MM.1S (cell line): ENCODE measurements around the gene MINK1.

Experiments
- DNase-seq: peaks from one replicate; pipeline ENCODE4 v3.0.0-alpha.2; 2015
- H2AFZ ChIP-seq: fragments of 300-600 bp; sonication (generic); 2 replicates; pipeline ENCODE4 v1.6.0; 2016; ENCODE audit warnings: antibody characterized with exemption, low read length
- H3F3A ChIP-seq: fragments of 300-600 bp; sonication (generic); 2 replicates; pipeline ENCODE4 v1.6.1; 2016; ENCODE audit warnings: mild to moderate bottlenecking, antibody characterized with exemption, low read length, moderate library complexity, mixed read lengths; ENCODE audit not compliant: insufficient read depth
- H3K27ac ChIP-seq: fragments of 300-600 bp; sonication (generic); 2 replicates; pipeline ENCODE4 v1.5.1; 2016; ENCODE audit warnings: mild to moderate bottlenecking, low read length
- H3K27me3 ChIP-seq: fragments of 300-600 bp; sonication (generic); replicated peaks from 2 replicates; pipeline ENCODE4 v1.6.0; 2016; ENCODE audit warnings: low read length; ENCODE audit not compliant: insufficient read depth
- H3K36me3 ChIP-seq: fragments of 300-600 bp; sonication (generic); replicated peaks from 2 replicates; pipeline ENCODE4 v1.6.1; 2016; ENCODE audit warnings: mild to moderate bottlenecking, low read length, mixed read lengths; ENCODE audit not compliant: insufficient read depth
- H3K4me1 ChIP-seq: fragments of 300-600 bp; sonication (generic); 2 replicates; pipeline ENCODE4 v1.6.1; 2016; ENCODE audit warnings: low read length, mixed read lengths
- H3K4me2 ChIP-seq: fragments of 300-600 bp; sonication (generic); 2 replicates; pipeline ENCODE4 v1.6.0; 2016; ENCODE audit warnings: low read depth, low read length
- H3K4me3 ChIP-seq: fragments of 300-600 bp; sonication (generic); 2 replicates; pipeline ENCODE4 v1.5.1; 2016; ENCODE audit warnings: low read length, mixed read lengths
- H3K79me2 ChIP-seq: fragments of 300-600 bp; sonication (generic); 2 replicates; pipeline ENCODE4 v1.6.1; 2016; ENCODE audit warnings: mixed run types, low read length, mixed read lengths
- H3K9ac ChIP-seq: fragments of 300-600 bp; sonication (generic); 2 replicates; pipeline ENCODE4 v1.6.1; 2016; ENCODE audit warnings: low read length, mixed read lengths
- H3K9me2 ChIP-seq: fragments of 300-600 bp; sonication (generic); replicated peaks from 2 replicates; pipeline ENCODE4 v1.6.1; 2016; ENCODE audit warnings: mild to moderate bottlenecking, low read length, mixed read lengths; ENCODE audit not compliant: insufficient read depth
- H3K9me3 ChIP-seq: fragments of 300-600 bp; sonication (generic); replicated peaks from 2 replicates; pipeline ENCODE4 v1.6.1; 2016; ENCODE audit warnings: mild to moderate bottlenecking, low read length, mixed read lengths; ENCODE audit not compliant: insufficient read depth
- H4K20me1 ChIP-seq: fragments of 300-600 bp; sonication (generic); 2 replicates; pipeline ENCODE4 v1.6.1; 2016; ENCODE audit warnings: mild to moderate bottlenecking, low read length, moderate library complexity, mixed read lengths; ENCODE audit not compliant: insufficient read depth
- CTCF ChIP-seq: fragments of 300-600 bp; sonication (generic); IDR thresholded peaks from 2 replicates; pipeline ENCODE4 v1.5.1; 2016; ENCODE audit warnings: antibody characterized with exemption, low read length, mixed read lengths
- EZH2 ChIP-seq: fragments of 300-600 bp; sonication (generic); optimal IDR thresholded peaks from 2 replicates; pipeline ENCODE3; 2017; ENCODE audit warnings: low read depth, mild to moderate bottlenecking, antibody characterized with exemption, low read length, mixed read lengths
- EZH2phosphoT487 ChIP-seq: fragments of 300-600 bp; sonication (generic); IDR thresholded peaks from 2 replicates; pipeline ENCODE4 v1.6.1; 2018; ENCODE audit warnings: antibody characterized with exemption, low read length

MINK1 gene

GRCh38 chr17:4934173-4934979, 101.2 kb downstream of the MINK1 start:
- peaks cover 22% of the 10 kb centered on the region for H3K79me2 ChIP-seq
- no peaks in the 10 kb centered on the region for H3K9me3 ChIP-seq
- peaks cover 9% of the 10 kb centered on the region for H3F3A ChIP-seq
- TF ChIP-seq CTCF (0 out of 2 replicates have a peak, but pooled peaks have one; percentile 10), EZH2 (no peak)
- H3K9ac ChIP-seq, result no peak overlapping the region
- H3K4me2 ChIP-seq, result peak overlapping the region; percentile 46; the same call in 1 of the 2 replicates
- H3K27me3 ChIP-seq, result no peaks in the 10 kb centered on the region
- H3K4me1 ChIP-seq, result peaks cover 18% of the 10 kb centered on the region
- no peak overlapping the region for H3K27ac ChIP-seq
- no peaks in the 10 kb centered on the region for H4K20me1 ChIP-seq
- H3K9me2 ChIP-seq, result no peaks in the 10 kb centered on the region
- peak; percentile 69 for DNase-seq
- no peaks in the 10 kb centered on the region for H3K36me3 ChIP-seq
- no peak overlapping the region for H2AFZ ChIP-seq
- H3K4me3 ChIP-seq, result no peak overlapping the region

- Histone ChIP-seq H3K9me2 (no peaks in the 10 kb centered on the region), H3K9ac (no peak overlapping the region), H3K27me3 (no peaks in the 10 kb centered on the region), H3K9me3 (no peaks in the 10 kb centered on the region), H2AFZ (no peak overlapping the region), H3K27ac (no peak overlapping the region), H3F3A (peaks cover 19% of the 10 kb centered on the region), H3K4me3 (no peak overlapping the region), H3K36me3 (no peaks in the 10 kb centered on the region), H3K4me1 (peaks cover 18% of the 10 kb centered on the region), H3K79me2 (peaks cover 29% of the 10 kb centered on the region), H3K4me2 (no peak overlapping the region), H4K20me1 (no peaks in the 10 kb centered on the region)
- DNase-seq, result no peak
- TF ChIP-seq CTCF (no peak), EZH2phosphoT487 (no peak), EZH2 (no peak)
Measured at GRCh38 chr17:4935650-4936049, 102.5 kb downstream of the MINK1 start.

GRCh38 chr17:4936436-4936835, 103.3 kb downstream of the MINK1 start:
- no peak for DNase-seq
- H3K9me2 ChIP-seq, result no peaks in the 10 kb centered on the region
- H3K27me3 ChIP-seq, result no peaks in the 10 kb centered on the region
- H3K4me2 ChIP-seq, result no peak overlapping the region
- peaks cover 37% of the 10 kb centered on the region for H3K79me2 ChIP-seq
- no peaks in the 10 kb centered on the region for H4K20me1 ChIP-seq
- H3K4me1 ChIP-seq, result peaks cover 18% of the 10 kb centered on the region
- H3K36me3 ChIP-seq, result no peaks in the 10 kb centered on the region
- TF ChIP-seq CTCF (no peak), EZH2phosphoT487 (no peak), EZH2 (no peak)
- H3K9me3 ChIP-seq, result no peaks in the 10 kb centered on the region
- no peak overlapping the region for H3K27ac ChIP-seq
- peaks cover 25% of the 10 kb centered on the region for H3F3A ChIP-seq
- H3K4me3 ChIP-seq, result no peak overlapping the region
- H3K9ac ChIP-seq, result no peak overlapping the region
- H2AFZ ChIP-seq, result no peak overlapping the region
